Transverse colon (tissue), 4 donors: ENCODE results near the gene RSPH9.

Source experiments
- POLR2A ChIP-seq: fragments of 450-650 bp; IDR thresholded peaks from one replicate; pipeline ENCODE4 v1.6.1; 2016; ENCODE audit warnings: antibody characterized with exemption, mild to moderate bottlenecking, moderate library complexity
- POLR2AphosphoS5 ChIP-seq, 3 donors: sonication (generic); formaldehyde crosslinking; IDR thresholded peaks; one replicate each; pipeline ENCODE4 v1.6.1; 2016; ENCODE audit warnings: antibody characterized with exemption in 3 of 3
- TF ChIP-seq, protein P1 (sequence below), 5 experiments: fragments of 200-600 bp in 3 of 5; fragments of 450-650 bp in 2 of 5; sonication (generic) in 3 of 5; IDR thresholded peaks; 1 replicate in 2 of 5; 2 replicates in 3 of 5; pipeline ENCODE4 v1.5.1; 2016 to 2017; ENCODE audit warnings: antibody characterized with exemption in 5 of 5, inconsistent platforms in 3 of 5, mild to moderate bottlenecking in 2 of 5, moderate library complexity in 1 of 5

GRCh38 chr6:43630980-43631619, 13.7 kb upstream of the RSPH9 start:
- TF ChIP-seq, protein P1, sequence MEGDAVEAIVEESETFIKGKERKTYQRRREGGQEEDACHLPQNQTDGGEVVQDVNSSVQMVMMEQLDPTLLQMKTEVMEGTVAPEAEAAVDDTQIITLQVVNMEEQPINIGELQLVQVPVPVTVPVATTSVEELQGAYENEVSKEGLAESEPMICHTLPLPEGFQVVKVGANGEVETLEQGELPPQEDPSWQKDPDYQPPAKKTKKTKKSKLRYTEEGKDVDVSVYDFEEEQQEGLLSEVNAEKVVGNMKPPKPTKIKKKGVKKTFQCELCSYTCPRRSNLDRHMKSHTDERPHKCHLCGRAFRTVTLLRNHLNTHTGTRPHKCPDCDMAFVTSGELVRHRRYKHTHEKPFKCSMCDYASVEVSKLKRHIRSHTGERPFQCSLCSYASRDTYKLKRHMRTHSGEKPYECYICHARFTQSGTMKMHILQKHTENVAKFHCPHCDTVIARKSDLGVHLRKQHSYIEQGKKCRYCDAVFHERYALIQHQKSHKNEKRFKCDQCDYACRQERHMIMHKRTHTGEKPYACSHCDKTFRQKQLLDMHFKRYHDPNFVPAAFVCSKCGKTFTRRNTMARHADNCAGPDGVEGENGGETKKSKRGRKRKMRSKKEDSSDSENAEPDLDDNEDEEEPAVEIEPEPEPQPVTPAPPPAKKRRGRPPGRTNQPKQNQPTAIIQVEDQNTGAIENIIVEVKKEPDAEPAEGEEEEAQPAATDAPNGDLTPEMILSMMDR (IDR thresholded peaks at IDR 0.05): no peak
- no peak for TF ChIP-seq POLR2A
- no peak for TF ChIP-seq POLR2AphosphoS5 (IDR thresholded peaks at IDR 0.05)
